ENCODE measurements around the gene EMC9.

EMC9 gene

GRCh38 chr14:24177891-24178290 is 36.5 kb upstream of the EMC9 start:
- no peak for FAIRE-seq
- DNase-seq (ENCODE audit: insufficient read length, low spot score) = no peak

DNA sequence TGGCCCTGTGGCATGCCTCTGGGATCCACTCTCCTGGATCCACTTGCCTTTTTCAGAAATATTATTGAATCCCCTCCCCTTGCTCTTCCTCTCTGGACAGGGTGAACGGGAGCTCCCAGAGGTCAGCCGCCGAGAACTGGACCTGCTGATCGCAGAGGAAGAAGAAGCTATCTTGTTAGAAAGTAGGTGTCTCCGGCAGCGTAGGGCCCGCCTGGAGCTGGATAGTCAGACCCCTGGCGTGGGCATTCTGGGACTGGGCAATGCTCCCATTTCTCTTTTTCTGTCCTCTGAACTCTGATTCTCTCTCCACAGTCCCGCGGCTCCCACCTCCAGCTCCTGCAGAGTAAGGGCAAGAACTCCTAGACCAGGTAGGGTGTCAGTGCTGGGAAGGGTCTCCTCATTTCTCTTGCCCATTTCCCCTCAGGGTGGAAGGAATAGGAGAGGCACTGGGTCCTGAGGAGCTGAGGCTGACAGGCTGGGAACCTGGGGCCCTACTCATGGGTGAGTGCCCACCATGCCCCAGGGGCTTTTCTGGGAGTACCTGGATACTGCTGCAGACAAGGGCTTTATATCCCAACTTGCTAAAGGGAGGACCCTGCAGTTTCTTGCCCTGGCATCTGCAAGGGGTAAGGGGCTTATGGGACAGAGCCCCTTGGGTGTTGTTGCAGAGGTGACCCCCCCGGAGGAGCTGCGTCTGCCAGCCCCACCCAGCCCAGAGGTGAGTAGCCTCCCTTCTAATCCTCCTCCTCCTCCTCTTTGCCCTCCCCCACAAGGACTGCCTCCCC is 35.8 kb upstream of the EMC9 start:
- FAIRE-seq (no peak), DNase-seq (ENCODE audit: insufficient read length, low spot score) (no peak)

DNA sequence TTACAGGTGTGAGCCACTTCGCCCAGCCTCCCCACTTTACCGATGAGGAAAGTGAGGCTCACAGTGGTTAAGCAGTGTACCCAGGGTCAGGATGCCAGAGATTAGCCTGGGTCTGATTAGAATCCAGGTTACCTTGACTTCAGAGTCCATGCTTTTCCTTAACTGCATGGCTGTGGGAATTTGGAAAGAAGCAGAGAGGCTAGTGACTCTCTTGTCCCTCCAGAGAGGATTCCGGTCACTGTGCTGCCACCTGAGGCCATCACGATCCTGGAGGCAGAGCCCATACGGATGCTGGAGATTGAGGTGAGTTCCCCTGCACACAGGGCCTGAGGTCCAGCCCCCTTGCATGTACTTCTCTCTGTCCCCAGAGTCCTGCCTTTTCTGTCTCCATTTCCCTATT is 35.2 kb upstream of the EMC9 start:
- FAIRE-seq = no peak

GRCh38 chr14:24172871-24173281 is 31.5 kb upstream of the EMC9 start:
- FAIRE-seq (no peak), DNase-seq (ENCODE audit: insufficient read length, low spot score) (no peak)

More for the DNA sequence above, 35.2 kb upstream of the EMC9 start:
- no peak for DNase-seq (ENCODE audit: insufficient read length, low spot score)

- DNase-seq (ENCODE audit: insufficient read length, low spot score) (no peak), FAIRE-seq (no peak)
Measured at GRCh38 chr14:24172261-24172860, 31.0 kb upstream of the EMC9 start.

- DNase-seq (ENCODE audit: insufficient read length, low spot score) (peak; percentile 85), FAIRE-seq (peak; percentile 79)
Measured at GRCh38 chr14:24171422-24172260, 30.2 kb upstream of the EMC9 start, which contains the start of gene REC8. Gene REC8, plus strand, starts transcription at chr14:24172080. Its CDS starts 473 bp downstream, at chr14:24172553.

DNA sequence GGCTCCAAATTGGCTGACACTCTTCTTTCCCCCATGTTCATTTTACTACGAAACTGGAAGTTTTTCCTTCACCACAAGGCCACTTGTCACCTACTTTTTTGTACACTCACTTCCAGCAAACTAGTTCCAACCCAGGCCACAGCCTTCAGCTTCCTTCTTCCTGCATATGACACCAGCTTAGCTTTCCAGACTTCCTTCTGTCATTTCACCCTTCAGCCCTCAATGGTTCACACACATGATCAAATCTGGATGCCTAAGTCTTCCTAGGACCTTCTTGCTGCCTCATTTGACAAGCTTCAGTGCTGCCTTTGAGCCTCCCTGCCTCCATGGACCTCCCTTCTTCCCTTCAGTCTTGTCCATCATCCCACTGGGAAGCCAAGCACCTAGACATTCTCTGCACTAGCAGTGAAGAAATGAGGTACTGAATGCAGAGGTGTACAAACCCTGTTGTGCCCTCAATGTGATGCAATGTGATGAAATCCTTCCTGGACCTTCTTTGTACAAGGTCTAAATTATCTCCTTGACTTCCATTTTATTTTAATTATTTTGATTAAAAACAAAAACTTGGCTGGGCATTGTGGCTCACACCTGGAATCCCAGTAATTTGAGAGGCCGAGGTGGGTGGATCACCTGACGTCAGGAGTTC is 26.2 kb upstream of the EMC9 start:
- FAIRE-seq = no peak

GRCh38 chr14:24165785-24166184 is 24.4 kb upstream of the EMC9 start:
- FAIRE-seq = no peak
- no peak for DNase-seq (ENCODE audit: insufficient read length, low spot score)

More for the DNA sequence above, 26.2 kb upstream of the EMC9 start:
- no peak for DNase-seq (ENCODE audit: insufficient read length, low spot score)

GRCh38 chr14:24164518-24164991 is 23.2 kb upstream of the EMC9 start:
- no peak for FAIRE-seq

GRCh38 chr14:24162093-24162492 is 20.7 kb upstream of the EMC9 start:
- DNase-seq (ENCODE audit: insufficient read length, low spot score) (no peak), FAIRE-seq (no peak)

More at GRCh38 chr14:24164518-24164991, 23.2 kb upstream of the EMC9 start:
- DNase-seq (ENCODE audit: insufficient read length, low spot score) = no peak

GRCh38 chr14:24160850-24161804 is 19.7 kb upstream of the EMC9 start, which contains the start of gene IRF9:
Gene IRF9, plus strand, starts transcription at chr14:24161265. Its CDS starts 880 bp downstream, at chr14:24162145.
- peak; percentile 99 for FAIRE-seq

DNA sequence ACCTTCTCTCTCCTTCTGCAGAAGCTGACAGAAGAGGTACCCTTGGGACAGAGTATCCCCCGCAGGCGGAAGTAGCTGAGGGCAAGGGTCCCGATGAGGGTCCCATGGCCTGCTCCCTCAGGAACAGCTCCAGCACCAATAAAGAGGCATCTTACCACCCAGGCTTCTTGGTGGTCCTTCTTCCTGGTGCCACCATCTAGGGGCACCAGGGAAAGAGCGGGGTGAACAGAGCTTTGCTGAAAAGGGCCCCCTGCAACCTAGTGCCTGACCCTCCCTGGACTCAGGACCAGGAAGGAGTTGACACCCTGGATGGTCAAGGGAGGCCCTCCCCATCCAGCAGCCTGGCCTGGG is 19.1 kb upstream of the EMC9 start:
- FAIRE-seq (no peak), DNase-seq (ENCODE audit: insufficient read length, low spot score) (no peak)

More at GRCh38 chr14:24160850-24161804, 19.7 kb upstream of the EMC9 start, which contains the start of gene IRF9:
- peak; percentile 83 for DNase-seq (ENCODE audit: insufficient read length, low spot score)

DNA sequence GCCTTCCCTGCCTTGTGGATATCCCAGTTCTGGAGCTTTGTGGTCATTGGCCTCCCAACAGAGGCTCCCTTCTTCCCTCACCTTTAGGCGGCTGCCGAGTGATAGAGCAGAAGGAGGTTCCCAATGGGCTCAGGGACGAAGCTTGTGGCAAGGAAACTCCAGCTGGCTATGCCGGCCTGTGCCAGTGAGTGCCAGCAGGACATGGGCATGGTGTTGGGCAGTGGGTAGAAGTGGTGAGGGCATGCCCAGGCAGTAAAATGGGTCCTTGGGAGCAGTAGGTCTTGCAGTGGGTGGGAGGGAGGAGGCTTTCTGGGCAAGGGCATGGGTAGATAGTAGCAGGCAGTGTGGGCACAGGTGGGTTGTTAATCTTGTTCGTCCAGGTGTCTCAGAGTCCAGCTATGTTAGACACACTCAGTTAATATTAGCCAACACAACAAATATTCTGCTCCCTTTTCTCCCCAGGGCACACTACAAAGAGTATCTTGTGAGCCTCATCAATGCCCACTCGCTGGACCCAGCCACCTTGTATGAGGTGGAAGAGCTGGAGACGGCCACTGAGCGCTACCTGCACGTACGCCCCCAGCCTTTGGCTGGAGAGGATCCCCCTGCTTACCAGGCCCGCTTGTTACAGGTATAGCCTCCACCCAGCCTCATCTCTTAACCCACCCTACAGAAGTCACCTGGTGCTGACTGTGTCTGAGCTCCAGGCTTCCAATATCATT is 18.5 kb upstream of the EMC9 start:
- no peak for FAIRE-seq

DNA sequence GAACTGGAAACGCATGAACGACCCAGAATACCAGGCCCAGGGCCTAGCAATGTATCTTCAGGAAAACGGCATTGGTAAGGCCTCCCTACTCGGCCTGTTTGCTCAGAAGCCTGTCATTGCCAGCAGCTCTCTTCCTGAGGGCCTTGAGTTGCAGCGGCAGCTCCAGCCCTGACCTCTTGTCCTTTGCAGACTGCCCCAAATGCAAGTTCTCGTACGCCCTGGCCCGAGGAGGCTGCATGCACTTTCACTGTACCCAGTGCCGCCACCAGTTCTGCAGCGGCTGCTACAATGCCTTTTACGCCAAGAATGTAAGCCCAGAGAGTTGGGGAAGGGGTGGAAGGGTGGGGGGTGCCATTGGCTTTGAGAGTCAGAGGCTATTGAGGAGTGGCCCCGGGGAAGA is 15.9 kb upstream of the EMC9 start:
- DNase-seq (ENCODE audit: insufficient read length, low spot score) (no peak), FAIRE-seq (no peak)

More for the DNA sequence above, 18.5 kb upstream of the EMC9 start:
- DNase-seq (ENCODE audit: insufficient read length, low spot score) = no peak

- no peak for FAIRE-seq
- DNase-seq (ENCODE audit: insufficient read length, low spot score) = no peak
Measured at GRCh38 chr14:24156840-24157239, 15.4 kb upstream of the EMC9 start.

GRCh38 chr14:24155100-24155499 is 13.7 kb upstream of the EMC9 start:
- DNase-seq (ENCODE audit: insufficient read length, low spot score) (no peak), FAIRE-seq (no peak)

DNA sequence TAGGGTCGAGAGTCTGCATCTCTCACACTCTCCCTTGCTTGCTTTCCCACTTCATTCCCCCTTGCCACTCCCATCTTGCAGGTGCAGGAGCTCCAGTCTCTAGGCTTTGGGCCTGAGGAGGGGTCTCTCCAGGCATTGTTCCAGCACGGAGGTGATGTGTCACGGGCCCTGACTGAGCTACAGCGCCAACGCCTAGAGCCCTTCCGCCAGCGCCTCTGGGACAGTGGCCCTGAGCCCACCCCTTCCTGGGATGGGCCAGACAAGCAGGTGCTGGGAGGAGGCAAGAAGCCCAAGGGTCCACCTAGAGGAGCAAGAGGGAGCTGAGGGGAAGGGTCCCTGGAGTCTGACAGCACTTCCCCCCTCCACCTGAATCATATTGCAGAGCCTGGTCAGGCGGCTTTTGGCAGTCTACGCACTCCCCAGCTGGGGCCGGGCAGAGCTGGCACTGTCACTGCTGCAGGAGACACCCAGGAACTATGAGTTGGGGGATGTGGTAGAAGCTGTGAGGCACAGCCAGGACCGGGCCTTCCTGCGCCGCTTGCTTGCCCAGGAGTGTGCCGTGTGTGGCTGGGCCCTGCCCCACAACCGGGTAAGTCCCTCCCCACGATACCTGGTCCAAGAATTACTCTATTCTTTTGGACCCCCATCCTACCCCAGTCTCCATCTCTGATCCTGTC is 10.2 kb upstream of the EMC9 start:
- FAIRE-seq = no peak
- no peak for DNase-seq (ENCODE audit: insufficient read length, low spot score)

- DNase-seq (ENCODE audit: insufficient read length, low spot score) (no peak), FAIRE-seq (no peak)
Measured at GRCh38 chr14:24150993-24151392, 9.6 kb upstream of the EMC9 start.
